CD14-positive monocyte (primary cell): ENCODE measurements around the gene OSTF1. TPM values are rescaled to one million over a fixed set of nuclear protein-coding genes. Genes with fewer than 3 reads are reported as not detected.
A peak's percentile ranks its signal among the peaks of the same experiment; 100 is the strongest.

Experiments
- DNase-seq, 3 donors: peaks; one replicate each; pipeline ENCODE4 v3.0.0-alpha.2; 2011 to 2022
- H2AFZ ChIP-seq: 2 replicates; pipeline ENCODE4 v1.6.0; 2012; ENCODE audit warnings: mild to moderate bottlenecking, low read depth, low read length, inconsistent platforms; ENCODE audit not compliant: insufficient read depth, poor library complexity, severe bottlenecking
- H3K27ac ChIP-seq, 2 donors: 1 replicate in 1 of 2; 2 replicates in 1 of 2; pipeline ENCODE4 v1.5.1; 2012 to 2013; ENCODE audit warnings: low read length in 2 of 2, control low read depth in 1 of 2, inconsistent platforms in 1 of 2, low read depth in 1 of 2, mild to moderate bottlenecking in 1 of 2
- H3K27me3 ChIP-seq, 2 donors: one replicate each; pipeline versions ENCODE4 v1.6.0 to v1.6.1; 2011 to 2013; ENCODE audit warnings: low read length in 2 of 2; ENCODE audit not compliant: control insufficient read depth in 2 of 2, insufficient read depth in 2 of 2
- H3K36me3 ChIP-seq, 2 donors: replicated peaks in 1 of 2; 1 replicate in 1 of 2; 2 replicates in 1 of 2; pipeline versions ENCODE4 v1.5.1 to v1.6.1; 2012 to 2013; ENCODE audit warnings: low read length in 2 of 2, control low read depth in 1 of 2, inconsistent platforms in 1 of 2, mild to moderate bottlenecking in 1 of 2; ENCODE audit not compliant: insufficient read depth in 2 of 2, control insufficient read depth in 1 of 2
- H3K4me1 ChIP-seq, 2 donors: 1 replicate in 1 of 2; 2 replicates in 1 of 2; pipeline versions ENCODE4 v1.5.1 to v1.6.1; 2012 to 2013; ENCODE audit warnings: low read length in 2 of 2, control low read depth in 1 of 2, inconsistent platforms in 1 of 2, mild to moderate bottlenecking in 1 of 2, moderate library complexity in 1 of 2; ENCODE audit not compliant: insufficient read depth in 2 of 2, control insufficient read depth in 1 of 2
- H3K4me2 ChIP-seq: replicated peaks from 2 replicates; pipeline ENCODE3; 2012; ENCODE audit warnings: low read length, moderate library complexity, mild to moderate bottlenecking; ENCODE audit not compliant: poor library complexity, severe bottlenecking; ENCODE audit errors: extremely low read depth
- H3K4me3 ChIP-seq, 3 experiments: fragments of 200-600 bp in 1 of 3; sonication (generic) in 1 of 3; replicated peaks in 1 of 3; 1 replicate in 2 of 3; 2 replicates in 1 of 3; pipeline ENCODE4 v1.5.1; 2011 to 2013; ENCODE audit warnings: low read length in 3 of 3, mild to moderate bottlenecking in 3 of 3, control low read depth in 2 of 3, low read depth in 2 of 3, inconsistent platforms in 1 of 3, moderate library complexity in 1 of 3
- H3K79me2 ChIP-seq: 2 replicates; pipeline ENCODE4 v1.6.0; 2012; ENCODE audit warnings: mild to moderate bottlenecking, control low read depth, inconsistent platforms, low read length, moderate library complexity; ENCODE audit not compliant: insufficient read depth
- H3K9ac ChIP-seq: 2 replicates; pipeline ENCODE4 v1.6.0; 2017; ENCODE audit warnings: low read length, mild to moderate bottlenecking; ENCODE audit not compliant: insufficient read depth, poor library complexity, severe bottlenecking
- H3K9me3 ChIP-seq, 2 donors: replicated peaks in 1 of 2; 1 replicate in 1 of 2; 2 replicates in 1 of 2; pipeline versions ENCODE4 v1.5.1 to v1.6.1; 2012 to 2013; ENCODE audit warnings: low read length in 2 of 2, control low read depth in 1 of 2; ENCODE audit not compliant: control insufficient read depth in 1 of 2, insufficient read depth in 1 of 2
- H4K20me1 ChIP-seq: 2 replicates; pipeline ENCODE4 v1.6.0; 2012; ENCODE audit warnings: mild to moderate bottlenecking, low read length, control low read depth, moderate library complexity; ENCODE audit not compliant: insufficient read depth
- H3K27ac Mint-ChIP-seq, 7 donors: one replicate each; pipeline ENCODE4 v1.8.0; 2020; ENCODE audit warnings: mild to moderate bottlenecking in 7 of 7, mixed read lengths in 7 of 7, moderate library complexity in 6 of 7, inconsistent platforms in 2 of 7
- H3K27me3 Mint-ChIP-seq, 3 donors: one replicate each; pipeline ENCODE4 v1.8.0; 2021 to 2022; ENCODE audit warnings: low read depth in 3 of 3, mild to moderate bottlenecking in 3 of 3, mixed read lengths in 3 of 3, moderate library complexity in 3 of 3, inconsistent platforms in 1 of 3
- H3K36me3 Mint-ChIP-seq, 2 donors: one replicate each; pipeline ENCODE4 v1.8.0; 2020; ENCODE audit warnings: mixed read lengths in 2 of 2, inconsistent platforms in 1 of 2, mild to moderate bottlenecking in 1 of 2
- H3K4me1 Mint-ChIP-seq: one replicate; pipeline ENCODE4 v1.8.0; 2020; ENCODE audit warnings: mild to moderate bottlenecking, mixed read lengths
- H3K4me3 Mint-ChIP-seq, 2 donors: one replicate each; pipeline ENCODE4 v1.8.0; 2020; ENCODE audit warnings: mild to moderate bottlenecking in 2 of 2, mixed read lengths in 2 of 2, moderate library complexity in 1 of 2
- H3K9me3 Mint-ChIP-seq, 7 donors: one replicate each; pipeline ENCODE4 v1.8.0; 2020 to 2022; ENCODE audit warnings: mixed read lengths in 7 of 7, mild to moderate bottlenecking in 6 of 7, moderate library complexity in 6 of 7, inconsistent platforms in 2 of 7
- WGBS: methylation state at CpG from one replicate; pipeline ENCODE4 v1.1.5; 2013; ENCODE audit warnings: missing lambda C conversion rate; ENCODE audit not compliant: insufficient coverage; 5-methylcytosine and 5-hydroxymethylcytosine counted together
- intact Hi-C, 2 donors: fragments of 100-400 bp; cut with micrococcal nuclease; formaldehyde crosslinking; loops; one replicate each; pipeline versions ENCODE4 v1.15.0 to v1.15.1; 2023
- polyA plus RNA-seq, 3 donors: library from polyadenylated mRNA; depleted of rRNA in 1 of 3; unstranded in 2 of 3; stranded (reverse) in 1 of 3; fragments of 300-500 nt in 2 of 3; fragments of >200 nt in 1 of 3; fragmentation: Illumina TruSeq in 2 of 3; gene quantifications; 1 replicate in 2 of 3; 2 replicates in 1 of 3; pipeline ENCODE4 v1.2.3, GENCODE V29; 2012 to 2021
- TF ChIP-seq, protein P1 (sequence below): fragments of 200-600 bp; IDR thresholded peaks from one replicate; pipeline ENCODE4 v1.8.0; 2022; ENCODE audit warnings: antibody characterized with exemption, mild to moderate bottlenecking

Gene OSTF1
- polyA plus RNA-seq, 3 donors: 59.8 to 296 (median 240) TPM

DNA sequence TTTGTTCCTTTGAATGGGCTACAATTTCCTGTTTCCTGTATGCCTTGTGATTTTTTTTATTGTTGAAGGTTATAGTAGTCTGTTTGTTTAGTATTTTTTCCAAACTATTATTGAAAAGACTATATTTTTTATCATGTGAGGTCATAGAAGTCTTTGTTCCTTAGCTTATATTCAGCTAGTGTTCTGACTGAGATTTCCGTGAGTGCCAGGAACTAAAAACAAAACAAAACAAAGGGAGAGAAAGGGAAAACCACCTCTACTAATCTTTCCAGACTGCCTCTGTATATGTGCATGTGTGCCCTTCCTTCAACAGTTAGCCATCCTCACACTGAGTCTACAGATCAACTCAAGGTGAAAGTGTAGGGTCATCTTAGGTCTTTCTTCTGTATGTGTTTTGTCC, 79.0 kb downstream of the OSTF1 start:
- no peak for DNase-seq
- H3K36me3 Mint-ChIP-seq: peaks cover 82 to 93% of the 10 kb centered on the region in 2 donors
- H3K4me1 Mint-ChIP-seq: peaks cover 6% of the 10 kb centered on the region
- H3K79me2 ChIP-seq: no peaks in the 10 kb centered on the region
- no peak overlapping the region for H3K4me3 Mint-ChIP-seq
- H3K27ac Mint-ChIP-seq: no peak overlapping the region
- TF ChIP-seq, protein P1, sequence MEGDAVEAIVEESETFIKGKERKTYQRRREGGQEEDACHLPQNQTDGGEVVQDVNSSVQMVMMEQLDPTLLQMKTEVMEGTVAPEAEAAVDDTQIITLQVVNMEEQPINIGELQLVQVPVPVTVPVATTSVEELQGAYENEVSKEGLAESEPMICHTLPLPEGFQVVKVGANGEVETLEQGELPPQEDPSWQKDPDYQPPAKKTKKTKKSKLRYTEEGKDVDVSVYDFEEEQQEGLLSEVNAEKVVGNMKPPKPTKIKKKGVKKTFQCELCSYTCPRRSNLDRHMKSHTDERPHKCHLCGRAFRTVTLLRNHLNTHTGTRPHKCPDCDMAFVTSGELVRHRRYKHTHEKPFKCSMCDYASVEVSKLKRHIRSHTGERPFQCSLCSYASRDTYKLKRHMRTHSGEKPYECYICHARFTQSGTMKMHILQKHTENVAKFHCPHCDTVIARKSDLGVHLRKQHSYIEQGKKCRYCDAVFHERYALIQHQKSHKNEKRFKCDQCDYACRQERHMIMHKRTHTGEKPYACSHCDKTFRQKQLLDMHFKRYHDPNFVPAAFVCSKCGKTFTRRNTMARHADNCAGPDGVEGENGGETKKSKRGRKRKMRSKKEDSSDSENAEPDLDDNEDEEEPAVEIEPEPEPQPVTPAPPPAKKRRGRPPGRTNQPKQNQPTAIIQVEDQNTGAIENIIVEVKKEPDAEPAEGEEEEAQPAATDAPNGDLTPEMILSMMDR: no peak
- H3K27ac ChIP-seq: no peak overlapping the region
- H3K9ac ChIP-seq: no peak overlapping the region
- H2AFZ ChIP-seq: no peak overlapping the region
- H3K4me2 ChIP-seq: no peak overlapping the region
- H3K4me3 ChIP-seq: no peak overlapping the region
- no peaks in the 10 kb centered on the region for H3K4me1 ChIP-seq
- peaks cover 4 to 16% (median 9%) of the 10 kb centered on the region in 7 donors for H3K9me3 Mint-ChIP-seq
- H3K36me3 ChIP-seq: peaks cover 35 to 84% of the 10 kb centered on the region in 2 donors
- intact Hi-C loops: no loop called here
- H3K27me3 ChIP-seq: no peaks in the 10 kb centered on the region
- H4K20me1 ChIP-seq: no peaks in the 10 kb centered on the region
- peaks cover 0 to 1% (median 0%) of the 10 kb centered on the region in 3 donors for H3K27me3 Mint-ChIP-seq
- H3K9me3 ChIP-seq: no peaks in the 10 kb centered on the region
- no CpG with 5 or more reads among the region's 1 CpG for WGBS

DNA sequence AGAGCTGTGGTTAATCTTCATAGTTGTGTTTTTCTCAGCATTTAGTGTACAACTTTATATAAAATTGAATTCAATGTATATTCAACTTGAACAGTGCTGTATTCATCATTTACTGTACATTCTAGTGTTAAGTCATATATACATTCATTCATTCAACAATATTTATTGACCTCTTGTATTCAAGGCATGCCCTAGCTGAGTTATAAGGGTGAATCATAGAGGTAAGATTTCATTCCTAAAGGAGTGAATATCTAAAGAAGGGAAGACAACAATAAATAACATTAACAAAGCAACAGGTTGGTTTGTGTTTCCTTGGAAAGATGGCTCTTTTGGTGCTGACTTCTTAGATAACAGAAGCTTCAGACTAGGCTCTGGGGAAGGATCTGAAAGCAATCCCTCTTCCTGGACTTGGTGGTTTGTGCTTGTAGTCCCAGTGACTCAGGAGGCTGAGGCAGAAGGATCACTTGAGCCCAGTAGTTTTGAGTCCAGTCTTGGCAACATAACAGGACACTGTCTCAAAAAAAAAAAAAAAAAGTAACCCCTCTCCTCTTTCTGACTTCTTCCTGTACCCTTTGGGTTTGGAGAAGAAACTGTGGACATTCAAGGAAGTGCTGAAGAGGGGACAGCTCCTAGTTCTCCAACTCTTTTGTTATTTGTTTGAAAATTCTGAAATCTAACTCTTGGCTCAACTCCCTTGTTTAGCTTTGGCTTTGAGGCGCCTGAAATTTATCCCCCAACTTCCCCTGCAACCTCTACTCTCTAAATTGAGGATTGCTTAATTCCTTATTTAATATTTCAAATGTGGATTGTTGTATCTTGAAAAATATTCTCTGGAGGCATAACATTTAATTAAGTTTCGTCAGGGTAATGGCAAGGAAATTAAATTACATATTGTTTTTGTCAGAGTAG, 80.2 kb downstream of the OSTF1 start:
- H3K4me2 ChIP-seq: no peak overlapping the region
- H2AFZ ChIP-seq: no peak overlapping the region
- H3K4me3 ChIP-seq: no peak overlapping the region
- WGBS: no CpG with 5 or more reads among the region's 2 CpGs
- H3K27ac ChIP-seq: no peak overlapping the region
- no peak overlapping the region for H3K9ac ChIP-seq
- H3K4me1 ChIP-seq: no peaks in the 10 kb centered on the region
- peaks cover 35 to 82% of the 10 kb centered on the region in 2 donors for H3K36me3 ChIP-seq
- DNase-seq: no peak
- H3K27me3 ChIP-seq: no peaks in the 10 kb centered on the region
- Mint-ChIP-seq H3K9me3 (peaks cover 4 to 16% (median 9%) of the 10 kb centered on the region in 7 donors), H3K27me3 (peaks cover 0 to 1% (median 0%) of the 10 kb centered on the region in 3 donors), H3K36me3 (peaks cover 89 to 92% of the 10 kb centered on the region in 2 donors), H3K4me3 (no peak overlapping the region), H3K27ac (peak overlapping the region in 2 of 7 donors; percentile 61 to 70), H3K4me1 (peaks cover 6% of the 10 kb centered on the region)
- intact Hi-C loops: no loop called here
- no peaks in the 10 kb centered on the region for H4K20me1 ChIP-seq
- TF ChIP-seq, protein P1: no peak
- H3K79me2 ChIP-seq: no peaks in the 10 kb centered on the region
- H3K9me3 ChIP-seq: no peaks in the 10 kb centered on the region
